Lower leg skin (tissue), 4 donors: Measurements from ENCODE around the gene SYNGR3. TPM values are rescaled to one million over a fixed set of nuclear protein-coding genes. Genes with fewer than 3 reads are reported as not detected.

Experiments used
- DNase-seq, 2 donors: peaks; one replicate each; pipeline ENCODE4 v3.0.0-alpha.2; 2019; ENCODE audit warnings: low spot score in 2 of 2
- H3K4me3 ChIP-seq: fragments of 200-600 bp; sonication (generic); 2 replicates; pipeline ENCODE4 v1.5.1; 2017; ENCODE audit warnings: mild to moderate bottlenecking, low read depth; ENCODE audit not compliant: poor library complexity, severe bottlenecking
- CTCF ChIP-seq, 3 donors: fragments of 450-650 bp; IDR thresholded peaks; one replicate each; pipeline ENCODE4 v1.5.1; 2016; ENCODE audit warnings: antibody characterized with exemption in 3 of 3, mild to moderate bottlenecking in 3 of 3, moderate library complexity in 2 of 3
- POLR2A ChIP-seq, 2 donors: fragments of 450-650 bp; IDR thresholded peaks; one replicate each; pipeline ENCODE4 v1.6.1; 2016 to 2017; ENCODE audit warnings: antibody characterized with exemption in 2 of 2, mild to moderate bottlenecking in 1 of 2, moderate library complexity in 1 of 2
- WGBS, 2 donors: methylation state at CpG; one replicate each; pipeline ENCODE4 v1.1.5; 2018; 5-methylcytosine and 5-hydroxymethylcytosine counted together
- intact Hi-C: fragments of 100-400 bp; cut with DNase I; formaldehyde crosslinking; loops from one replicate; pipeline ENCODE4 v1.15.0; 2023; ENCODE audit warnings: low total_unique reads
- total RNA-seq, 4 donors: library from RNA; depleted of rRNA; stranded (reverse); fragments of >200 nt; gene quantifications; one replicate each; pipeline ENCODE4 v1.1.0, GENCODE V29; 2016

SYNGR3 gene
- total RNA-seq, 4 donors from 2014 or later, result 0.72 to 1.1 (median 0.78) TPM; not detected in 1

GRCh38 chr16:2004795-2005517 lies 15.2 kb downstream of the SYNGR3 start:
- WGBS, 2 donors, result 58 to 87% methylated on average over 15 to 32 of the region's 34 CpGs
- TF ChIP-seq CTCF (IDR thresholded peaks at IDR 0.05), result no peak
- no peak for TF ChIP-seq POLR2A (IDR thresholded peaks at IDR 0.05)
- DNase-seq, result no peak
- intact Hi-C loops, result no loop called here
- no peak overlapping the region for H3K4me3 ChIP-seq

- no peak overlapping the region for H3K4me3 ChIP-seq
- no peak for TF ChIP-seq POLR2A (IDR thresholded peaks at IDR 0.05)
- no peak for TF ChIP-seq CTCF (IDR thresholded peaks at IDR 0.05)
- WGBS, 2 donors, result 61 to 62% methylated on average over 18 of the region's 21 CpGs
- intact Hi-C loops, result no loop called here
- DNase-seq, result no peak
Observed at GRCh38 chr16:2005646-2006045, 15.9 kb downstream of the SYNGR3 start.

GRCh38 chr16:2006317-2006716 lies 16.5 kb downstream of the SYNGR3 start:
- intact Hi-C loops, result no loop called here
- DNase-seq, result no peak
- 86 to 93% methylated on average over 8 of the region's 8 CpGs for WGBS, 2 donors

GRCh38 chr16:2007081-2007836 lies 17.5 kb downstream of the SYNGR3 start:
- intact Hi-C loops, result no loop called here

More at GRCh38 chr16:2006317-2006716, 16.5 kb downstream of the SYNGR3 start:
- no peak overlapping the region for H3K4me3 ChIP-seq
- TF ChIP-seq POLR2A (IDR thresholded peaks at IDR 0.05) (no peak), CTCF (IDR thresholded peaks at IDR 0.05) (no peak)

GRCh38 chr16:2008009-2008526 lies 18.3 kb downstream of the SYNGR3 start:
- WGBS, 2 donors, result 10 to 27% methylated on average over 15 of the region's 15 CpGs
- no peak overlapping the region for H3K4me3 ChIP-seq
- peak; percentile 69 to 95 for DNase-seq
- TF ChIP-seq CTCF (IDR thresholded peaks at IDR 0.05) (no peak), POLR2A (IDR thresholded peaks at IDR 0.05) (no peak)
- intact Hi-C loops, result no loop called here

More at GRCh38 chr16:2007081-2007836, 17.5 kb downstream of the SYNGR3 start:
- WGBS, 2 donors, result 60 to 65% methylated on average over 10 to 15 of the region's 16 CpGs
- H3K4me3 ChIP-seq, result no peak overlapping the region
- TF ChIP-seq CTCF (IDR thresholded peaks at IDR 0.05) (no peak), POLR2A (IDR thresholded peaks at IDR 0.05) (no peak)
- DNase-seq, result no peak
